ENCODE data around the gene C1QTNF6.

GRCh38 chr22:37220543-37220981, 32.5 kb upstream of the C1QTNF6 start:
- TF ChIP-seq CTCF (IDR thresholded peaks at IDR 0.05 in 8 of 11, conservative IDR thresholded peaks at IDR 0.05 in 3 of 11) (no peak), POLR2A (IDR thresholded peaks at IDR 0.05) (no peak), POLR2AphosphoS5 (IDR thresholded peaks at IDR 0.05) (peak in 1 of 3 donors; percentile 39)

All from spleen (tissue), 7 donors.